Smooth muscle cell (in vitro differentiated cells): ENCODE data around the gene DLGAP1. TPM values are rescaled to one million over a fixed set of nuclear protein-coding genes. Genes with fewer than 3 reads are reported as not detected.
"Not testable (repeated sequence)": the region's sequence is repeated elsewhere in the genome, so short reads cannot be mapped to it uniquely, and the experiment has no call there.

Experiments
- DNase-seq: peaks from one replicate; lab custom pipeline; 2025; ENCODE audit not compliant: unreplicated experiment; lab: John Stamatoyannopoulos, UW
- H2AFZ ChIP-seq: fragments of 200-600 bp; sonication (generic); 2 replicates; pipeline ENCODE4 v1.6.0; 2016; ENCODE audit warnings: antibody characterized with exemption, low read depth, mild to moderate bottlenecking
- H3F3A ChIP-seq: fragments of 200-600 bp; sonication (generic); 2 replicates; pipeline ENCODE4 v1.6.0; 2017; ENCODE audit warnings: antibody characterized with exemption, low read depth
- H3K27ac ChIP-seq: fragments of 200-600 bp; sonication (generic); 2 replicates; pipeline ENCODE4 v1.5.1; 2016; ENCODE audit warnings: low read depth, mild to moderate bottlenecking
- H3K27me3 ChIP-seq: fragments of 200-600 bp; sonication (generic); 2 replicates; pipeline ENCODE4 v1.6.1; 2016; ENCODE audit warnings: low read depth, mild to moderate bottlenecking
- H3K36me3 ChIP-seq: fragments of 200-600 bp; sonication (generic); 2 replicates; pipeline ENCODE4 v1.5.1; 2016; ENCODE audit warnings: low read depth
- H3K4me1 ChIP-seq: fragments of 200-600 bp; sonication (generic); 2 replicates; pipeline ENCODE4 v1.5.1; 2016; ENCODE audit warnings: low read depth
- H3K4me2 ChIP-seq: fragments of 200-600 bp; sonication (generic); 2 replicates; pipeline ENCODE4 v1.6.0; 2016; ENCODE audit warnings: mild to moderate bottlenecking
- H3K4me3 ChIP-seq: fragments of 200-600 bp; sonication (generic); 2 replicates; pipeline ENCODE4 v1.5.1; 2016; ENCODE audit warnings: mild to moderate bottlenecking
- H3K79me2 ChIP-seq: fragments of 200-600 bp; sonication (generic); 2 replicates; pipeline ENCODE4 v1.6.0; 2016; ENCODE audit warnings: low read depth, mild to moderate bottlenecking
- H3K9ac ChIP-seq: fragments of 200-600 bp; sonication (generic); 2 replicates; pipeline ENCODE4 v1.6.0; 2016; ENCODE audit warnings: low read depth
- H3K9me3 ChIP-seq: fragments of 200-600 bp; sonication (generic); replicated peaks from 2 replicates; pipeline ENCODE4 v1.5.1; 2016; ENCODE audit warnings: low read depth
- H4K20me1 ChIP-seq: fragments of 200-600 bp; sonication (generic); 2 replicates; pipeline ENCODE4 v1.6.0; 2016; ENCODE audit warnings: low read depth
- CTCF ChIP-seq: fragments of 200-600 bp; sonication (generic); IDR thresholded peaks from 2 replicates; pipeline ENCODE4 v1.5.1; 2017; ENCODE audit warnings: borderline replicate concordance, mild to moderate bottlenecking, antibody characterized with exemption; ENCODE audit not compliant: insufficient read depth, poor library complexity, severe bottlenecking
- WGBS: methylation state at CpG from one replicate; pipeline ENCODE4 v1.1.7; 2016; ENCODE audit warnings: low lambda C conversion rate; 5-methylcytosine and 5-hydroxymethylcytosine counted together
- polyA plus RNA-seq: library from polyadenylated mRNA; unstranded; fragments of >200 nt; fragmentation: Nextera tagmentation; extraction: Ambion mirVana; gene quantifications from 2 replicates; pipeline ENCODE4 v1.2.1, GENCODE V29; 2016
- total RNA-seq: library from RNA; depleted of rRNA; stranded (reverse); fragments of >200 nt; gene quantifications from 2 replicates; pipeline ENCODE4 v1.2.3, GENCODE V29; 2014

The DLGAP1 gene
- total and polyA plus RNA-seq, 2 experiments from 2014 or later: 2.6 to 11.3 TPM

DNA sequence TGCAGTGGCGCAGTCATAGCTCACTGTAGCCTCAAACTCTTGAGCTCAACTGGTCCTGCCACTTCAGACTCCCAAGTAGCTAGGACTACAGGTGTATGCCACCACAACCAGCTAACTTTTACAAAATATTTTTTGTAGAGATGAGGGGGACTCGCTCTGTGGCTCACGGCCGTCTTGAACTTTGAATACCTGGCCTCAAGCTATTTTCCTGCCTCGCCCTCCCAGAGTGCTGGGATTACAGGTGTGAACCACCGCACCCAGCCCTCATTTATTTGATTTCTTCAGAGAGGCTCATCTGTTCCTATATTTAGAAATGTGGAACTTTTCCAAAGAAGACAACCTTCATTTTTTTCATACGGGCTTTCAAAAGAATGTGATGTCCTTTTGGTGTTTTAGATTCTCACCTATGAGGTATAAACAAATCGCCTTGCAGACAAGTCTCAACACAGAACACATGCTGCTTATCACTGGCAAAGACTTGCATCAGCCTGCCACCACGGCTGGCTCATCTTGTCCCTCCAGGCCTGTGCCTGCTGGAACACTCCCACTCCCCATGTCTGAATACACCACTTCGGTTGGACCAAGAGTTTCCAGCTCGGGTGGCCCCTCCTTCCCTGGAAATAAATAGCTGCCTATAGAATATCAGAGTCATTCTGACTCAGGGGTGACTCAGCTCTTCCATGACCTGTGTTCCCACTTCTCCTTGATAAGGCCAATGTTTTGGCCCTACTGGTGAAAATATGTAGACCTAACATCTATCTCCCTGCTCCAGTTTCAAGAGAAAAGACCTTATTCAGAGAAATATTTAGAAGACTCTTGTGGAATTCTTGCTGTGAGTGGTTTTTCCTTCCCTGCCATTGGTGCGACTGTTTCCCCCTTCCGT, 802.5 kb downstream of the DLGAP1 start:
- no peak overlapping the region for H3K4me3 ChIP-seq
- DNase-seq: peak; percentile 30
- H4K20me1 ChIP-seq: no peaks in the 10 kb centered on the region
- H3F3A ChIP-seq: peaks cover 19% of the 10 kb centered on the region
- H3K4me2 ChIP-seq: peak overlapping the region; percentile 71
- H3K9ac ChIP-seq: peak overlapping the region; percentile 85
- no peaks in the 10 kb centered on the region for H3K9me3 ChIP-seq
- H3K79me2 ChIP-seq: no peaks in the 10 kb centered on the region
- no peaks in the 10 kb centered on the region for H3K36me3 ChIP-seq
- H3K27me3 ChIP-seq: no peaks in the 10 kb centered on the region
- H3K4me1 ChIP-seq: peaks cover 21% of the 10 kb centered on the region
- H3K27ac ChIP-seq: peak overlapping the region; percentile 97
- WGBS: 43% methylated on average over 13 of the region's 13 CpGs
- TF ChIP-seq CTCF: no peak
- no peak overlapping the region for H2AFZ ChIP-seq

- Histone ChIP-seq H3F3A (peaks cover 19% of the 10 kb centered on the region), H3K36me3 (no peaks in the 10 kb centered on the region), H3K4me1 (peaks cover 21% of the 10 kb centered on the region), H3K4me3 (no peak overlapping the region), H3K9me3 (no peaks in the 10 kb centered on the region), H4K20me1 (no peaks in the 10 kb centered on the region), H3K79me2 (no peaks in the 10 kb centered on the region), H3K9ac (no peak overlapping the region), H3K27me3 (no peaks in the 10 kb centered on the region), H3K4me2 (no peak overlapping the region), H3K27ac (peak overlapping the region; percentile 97), H2AFZ (no peak overlapping the region)
- no peak for DNase-seq
- WGBS: 77% methylated on average over 9 of the region's 9 CpGs
- no peak for TF ChIP-seq CTCF
Measured at GRCh38 chr18:3651266-3651665, 803.8 kb downstream of the DLGAP1 start.

GRCh38 chr18:3650521-3651042, 804.5 kb downstream of the DLGAP1 start:
- Histone ChIP-seq H3K27ac (peak overlapping the region; percentile 97), H3F3A (peaks cover 19% of the 10 kb centered on the region), H3K4me1 (peaks cover 20% of the 10 kb centered on the region)
- H4K20me1 ChIP-seq, H3K27me3 ChIP-seq, H2AFZ ChIP-seq, H3K9ac ChIP-seq, H3K79me2 ChIP-seq, H3K9me3 ChIP-seq, DNase-seq, H3K4me2 ChIP-seq, H3K4me3 ChIP-seq, H3K36me3 ChIP-seq: not testable (repeated sequence)
- WGBS: 53% methylated on average over 9 of the region's 9 CpGs

GRCh38 chr18:3649633-3650426, 805.3 kb downstream of the DLGAP1 start:
- H4K20me1 ChIP-seq: no peaks in the 10 kb centered on the region
- no peak overlapping the region for H2AFZ ChIP-seq
- no peak overlapping the region for H3K4me2 ChIP-seq
- H3K9ac ChIP-seq: no peak overlapping the region
- no peaks in the 10 kb centered on the region for H3K9me3 ChIP-seq
- H3F3A ChIP-seq: peaks cover 19% of the 10 kb centered on the region
- peak overlapping the region; percentile 97 for H3K27ac ChIP-seq
- no peak for DNase-seq
- no peaks in the 10 kb centered on the region for H3K27me3 ChIP-seq
- TF ChIP-seq CTCF: no peak
- 62% methylated on average over 8 of the region's 8 CpGs for WGBS
- no peaks in the 10 kb centered on the region for H3K36me3 ChIP-seq
- H3K4me3 ChIP-seq: no peak overlapping the region
- H3K4me1 ChIP-seq: peaks cover 15% of the 10 kb centered on the region
- H3K79me2 ChIP-seq: no peaks in the 10 kb centered on the region
